HPDE6-E6E7 (cell line): ENCODE measurements around the gene NEUROG3.
"Not testable (repeated sequence)": the region's sequence is repeated elsewhere in the genome, so short reads cannot be mapped to it uniquely, and the experiment has no call there.

Experiments used
- DNase-seq: peaks from one replicate; pipeline ENCODE4 v3.0.0; 2011; ENCODE audit warnings: missing footprints; ENCODE audit errors: extremely low spot score

The NEUROG3 gene

GRCh38 chr10:69572159-69573055 lies 815 bp downstream of the NEUROG3 start:
- DNase-seq: no peak

- DNase-seq: no peak
Observed at GRCh38 chr10:69571618-69572158, 1.5 kb downstream of the NEUROG3 start.

- DNase-seq: no peak
Observed at GRCh38 chr10:69570050-69570816, 3.0 kb downstream of the NEUROG3 start.

- DNase-seq: no peak
Observed at GRCh38 chr10:69569396-69569934, 3.8 kb downstream of the NEUROG3 start.

- DNase-seq: no peak
Observed at GRCh38 chr10:69568472-69569395, 4.5 kb downstream of the NEUROG3 start.

GRCh38 chr10:69567920-69568319 lies 5.3 kb downstream of the NEUROG3 start:
- DNase-seq: peak; percentile 29

- DNase-seq: no peak
Observed at GRCh38 chr10:69562731-69563254, 10.4 kb downstream of the NEUROG3 start.

GRCh38 chr10:69559525-69559924 lies 13.7 kb downstream of the NEUROG3 start:
- no peak for DNase-seq

GRCh38 chr10:69558559-69558958 lies 14.7 kb downstream of the NEUROG3 start:
- no peak for DNase-seq

- no peak for DNase-seq
Observed at GRCh38 chr10:69554611-69555010, 18.6 kb downstream of the NEUROG3 start.

- DNase-seq: no peak
Observed at GRCh38 chr10:69553328-69553727, 19.9 kb downstream of the NEUROG3 start.

GRCh38 chr10:69552268-69552667 lies 21.0 kb downstream of the NEUROG3 start:
- DNase-seq: no peak

- no peak for DNase-seq
Observed at GRCh38 chr10:69549959-69550358, 23.3 kb downstream of the NEUROG3 start.

GRCh38 chr10:69541463-69541862 lies 31.8 kb downstream of the NEUROG3 start:
- no peak for DNase-seq

GRCh38 chr10:69538461-69538860 lies 34.8 kb downstream of the NEUROG3 start:
- DNase-seq: no peak

GRCh38 chr10:69537449-69537848 lies 35.8 kb downstream of the NEUROG3 start:
- DNase-seq: no peak

GRCh38 chr10:69536521-69536920 lies 36.7 kb downstream of the NEUROG3 start:
- DNase-seq: not testable (repeated sequence)

- DNase-seq: no peak
Observed at GRCh38 chr10:69533658-69534057, 39.6 kb downstream of the NEUROG3 start.

GRCh38 chr10:69527961-69528360 lies 45.3 kb downstream of the NEUROG3 start:
- DNase-seq: no peak
